Neural progenitor cell (in vitro differentiated cells): ENCODE measurements around the gene RAVER2. TPM values are rescaled to one million over a fixed set of nuclear protein-coding genes. Genes with fewer than 3 reads are reported as not detected.

Experiments
- DNase-seq: peaks from one replicate; pipeline ENCODE4 v3.0.0-alpha.2; 2016; ENCODE audit warnings: low spot score
- H2AFZ ChIP-seq: fragments of 200-600 bp; sonication (generic); replicated peaks from 2 replicates; pipeline ENCODE4 v1.6.1; 2016; ENCODE audit warnings: antibody characterized with exemption
- H3F3A ChIP-seq: fragments of 200-600 bp; sonication (generic); 2 replicates; pipeline ENCODE4 v1.6.1; 2016; ENCODE audit warnings: antibody characterized with exemption, low read depth
- H3K27ac ChIP-seq: fragments of 200-600 bp; sonication (generic); 2 replicates; pipeline ENCODE4 v1.5.1; 2016; ENCODE audit warnings: mild to moderate bottlenecking
- H3K27me3 ChIP-seq: fragments of 200-600 bp; sonication (generic); 2 replicates; pipeline ENCODE4 v1.6.1; 2016; ENCODE audit warnings: mild to moderate bottlenecking, moderate library complexity
- H3K36me3 ChIP-seq: fragments of 200-600 bp; sonication (generic); 2 replicates; pipeline ENCODE4 v1.5.1; 2016
- H3K4me1 ChIP-seq: fragments of 200-600 bp; sonication (generic); 2 replicates; pipeline ENCODE4 v1.6.1; 2016; ENCODE audit warnings: mixed run types
- H3K4me2 ChIP-seq: fragments of 200-600 bp; sonication (generic); 2 replicates; pipeline ENCODE4 v1.6.1; 2016
- H3K4me3 ChIP-seq: fragments of 200-600 bp; sonication (generic); 2 replicates; pipeline ENCODE4 v1.5.1; 2016
- H3K79me2 ChIP-seq: fragments of 200-600 bp; sonication (generic); 2 replicates; pipeline ENCODE4 v1.6.1; 2016; ENCODE audit warnings: low read depth
- H3K9ac ChIP-seq: fragments of 200-600 bp; sonication (generic); 2 replicates; pipeline ENCODE4 v1.6.1; 2016
- H3K9me3 ChIP-seq: fragments of 200-600 bp; sonication (generic); 2 replicates; pipeline ENCODE4 v1.5.1; 2016; ENCODE audit warnings: low read depth
- H4K20me1 ChIP-seq: fragments of 200-600 bp; sonication (generic); 2 replicates; pipeline ENCODE4 v1.6.1; 2016; ENCODE audit warnings: low read depth
- H3K27ac Mint-ChIP-seq: 3 replicates; pipeline ENCODE4 v1.8.0; 2021; ENCODE audit warnings: mixed read lengths
- H3K27me3 Mint-ChIP-seq: 2 replicates; pipeline ENCODE4 v1.8.0; 2022; ENCODE audit warnings: low read depth, mild to moderate bottlenecking, inconsistent platforms, moderate library complexity, mixed read lengths; ENCODE audit not compliant: insufficient read depth
- H3K36me3 Mint-ChIP-seq: 3 replicates; pipeline ENCODE4 v1.8.0; 2021; ENCODE audit warnings: mixed read lengths
- H3K4me1 Mint-ChIP-seq: 3 replicates; pipeline ENCODE4 v1.8.0; 2021; ENCODE audit warnings: mixed read lengths
- H3K4me3 Mint-ChIP-seq: 3 replicates; pipeline ENCODE4 v1.8.0; 2021; ENCODE audit warnings: mild to moderate bottlenecking, moderate library complexity, mixed read lengths
- H3K9me3 Mint-ChIP-seq: 3 replicates; pipeline ENCODE4 v1.8.0; 2020; ENCODE audit warnings: mixed read lengths
- EZH2 ChIP-seq: fragments of 200-600 bp; sonication (generic); IDR thresholded peaks from 2 replicates; pipeline ENCODE4 v1.6.1; 2017; ENCODE audit warnings: antibody characterized with exemption, mild to moderate bottlenecking, moderate library complexity
- EZH2phosphoT487 ChIP-seq: fragments of 200-600 bp; sonication (generic); IDR thresholded peaks from 2 replicates; pipeline ENCODE4 v1.6.1; 2017; ENCODE audit warnings: antibody characterized with exemption
- total RNA-seq: library from RNA; depleted of rRNA; stranded (reverse); fragments of >200 nt; gene quantifications from 2 replicates; pipeline ENCODE4 v1.2.3, GENCODE V29; 2015; ENCODE audit warnings: low replicate concordance
- TF ChIP-seq, protein P1 (sequence below): fragments of 200-600 bp; sonication (generic); IDR thresholded peaks from 2 replicates; pipeline ENCODE4 v1.5.1; 2017; ENCODE audit warnings: antibody characterized with exemption, mild to moderate bottlenecking

RAVER2 gene
- total RNA-seq, 1 donor from 2014 or later: 37.2 TPM

DNA sequence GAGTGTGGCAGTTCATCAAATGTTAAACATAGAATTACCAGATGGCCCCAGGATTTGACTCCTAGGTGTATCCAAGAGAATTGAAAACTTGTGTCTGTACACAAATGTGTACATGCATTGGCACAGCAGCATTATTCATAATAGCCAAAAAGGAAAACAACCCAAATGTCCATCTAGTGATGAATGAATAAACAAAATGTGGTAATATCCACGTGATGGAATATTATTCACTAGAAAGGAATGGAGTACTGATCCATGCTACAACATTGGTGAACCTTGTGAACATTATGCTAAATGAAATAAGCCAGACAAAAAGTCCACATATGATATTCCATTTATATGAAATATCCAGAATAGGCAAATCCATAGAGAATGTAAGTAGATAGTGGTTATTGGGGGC lies 77.7 kb downstream of the RAVER2 start:
- Histone ChIP-seq H3K79me2 (no peaks in the 10 kb centered on the region), H3K27ac (no peak overlapping the region), H2AFZ (no peak overlapping the region), H3K4me1 (no peaks in the 10 kb centered on the region), H3K9me3 (no peaks in the 10 kb centered on the region), H3K4me2 (no peak overlapping the region), H4K20me1 (no peaks in the 10 kb centered on the region), H3K4me3 (no peak overlapping the region), H3K9ac (no peak overlapping the region), H3K27me3 (no peaks in the 10 kb centered on the region), H3K36me3 (no peaks in the 10 kb centered on the region), H3F3A (peaks cover 5% of the 10 kb centered on the region)
- Mint-ChIP-seq H3K4me1 (peaks cover 3% of the 10 kb centered on the region), H3K9me3 (peaks cover under 1% of the 10 kb centered on the region), H3K36me3 (peaks cover 8% of the 10 kb centered on the region), H3K27ac (no peak overlapping the region), H3K27me3 (no peaks in the 10 kb centered on the region), H3K4me3 (no peak overlapping the region)
- no peak for DNase-seq
- no peak for TF ChIP-seq EZH2
- TF ChIP-seq, protein P1, sequence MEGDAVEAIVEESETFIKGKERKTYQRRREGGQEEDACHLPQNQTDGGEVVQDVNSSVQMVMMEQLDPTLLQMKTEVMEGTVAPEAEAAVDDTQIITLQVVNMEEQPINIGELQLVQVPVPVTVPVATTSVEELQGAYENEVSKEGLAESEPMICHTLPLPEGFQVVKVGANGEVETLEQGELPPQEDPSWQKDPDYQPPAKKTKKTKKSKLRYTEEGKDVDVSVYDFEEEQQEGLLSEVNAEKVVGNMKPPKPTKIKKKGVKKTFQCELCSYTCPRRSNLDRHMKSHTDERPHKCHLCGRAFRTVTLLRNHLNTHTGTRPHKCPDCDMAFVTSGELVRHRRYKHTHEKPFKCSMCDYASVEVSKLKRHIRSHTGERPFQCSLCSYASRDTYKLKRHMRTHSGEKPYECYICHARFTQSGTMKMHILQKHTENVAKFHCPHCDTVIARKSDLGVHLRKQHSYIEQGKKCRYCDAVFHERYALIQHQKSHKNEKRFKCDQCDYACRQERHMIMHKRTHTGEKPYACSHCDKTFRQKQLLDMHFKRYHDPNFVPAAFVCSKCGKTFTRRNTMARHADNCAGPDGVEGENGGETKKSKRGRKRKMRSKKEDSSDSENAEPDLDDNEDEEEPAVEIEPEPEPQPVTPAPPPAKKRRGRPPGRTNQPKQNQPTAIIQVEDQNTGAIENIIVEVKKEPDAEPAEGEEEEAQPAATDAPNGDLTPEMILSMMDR: no peak
- TF ChIP-seq EZH2phosphoT487: no peak

DNA sequence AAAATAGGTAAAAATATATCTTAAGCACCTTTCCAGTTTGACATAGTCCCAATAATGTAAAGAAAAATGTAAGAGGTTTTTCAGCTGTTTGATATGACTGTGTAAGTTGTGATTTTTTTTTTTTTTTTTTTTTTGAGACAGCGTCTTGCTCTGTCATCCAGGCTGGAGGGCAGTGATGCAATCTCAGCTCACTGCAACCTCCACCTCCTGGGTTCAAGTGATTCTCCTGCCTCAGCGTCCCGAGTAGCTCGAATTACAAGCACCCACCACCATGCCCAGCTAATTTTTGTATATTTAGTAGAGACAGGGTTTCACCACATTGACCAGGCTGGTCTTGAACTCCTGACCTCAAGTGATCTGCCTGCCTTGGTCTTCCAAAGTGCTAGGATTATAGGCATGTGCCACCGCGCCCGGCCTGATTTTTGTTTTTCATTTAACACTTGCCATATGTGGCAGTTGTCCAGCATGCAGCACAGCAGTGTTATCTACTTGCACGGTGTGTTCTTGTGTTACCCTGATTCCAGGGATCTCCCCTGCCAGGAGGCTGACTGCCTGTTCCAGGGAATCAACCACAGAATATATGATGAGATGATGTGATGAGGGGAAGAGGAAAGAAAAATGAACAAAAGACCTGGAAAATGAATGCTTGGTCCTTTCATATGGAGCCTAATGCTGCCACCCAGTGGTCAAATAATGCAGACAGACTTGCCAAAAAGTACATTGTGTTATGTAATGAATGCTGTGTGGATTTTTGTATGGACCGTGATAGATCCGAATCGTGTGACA lies 79.0 kb downstream of the RAVER2 start:
- DNase-seq: peak; percentile 83
- Mint-ChIP-seq H3K4me3 (no peak overlapping the region), H3K27ac (no peak overlapping the region), H3K27me3 (no peaks in the 10 kb centered on the region), H3K4me1 (peaks cover 6% of the 10 kb centered on the region), H3K36me3 (peaks cover 8% of the 10 kb centered on the region), H3K9me3 (no peaks in the 10 kb centered on the region)
- TF ChIP-seq, protein P1: peak; percentile 94
- TF ChIP-seq EZH2 (no peak), EZH2phosphoT487 (no peak)
- Histone ChIP-seq H3K27ac (no peak overlapping the region), H3F3A (peaks cover 3% of the 10 kb centered on the region), H3K9ac (no peak overlapping the region), H3K27me3 (no peaks in the 10 kb centered on the region), H3K4me3 (no peak overlapping the region), H3K4me2 (no peak overlapping the region), H3K36me3 (no peaks in the 10 kb centered on the region), H3K79me2 (no peaks in the 10 kb centered on the region), H3K4me1 (peaks cover 1% of the 10 kb centered on the region), H3K9me3 (no peaks in the 10 kb centered on the region), H4K20me1 (no peaks in the 10 kb centered on the region), H2AFZ (peak overlapping the region; percentile 68)

DNA sequence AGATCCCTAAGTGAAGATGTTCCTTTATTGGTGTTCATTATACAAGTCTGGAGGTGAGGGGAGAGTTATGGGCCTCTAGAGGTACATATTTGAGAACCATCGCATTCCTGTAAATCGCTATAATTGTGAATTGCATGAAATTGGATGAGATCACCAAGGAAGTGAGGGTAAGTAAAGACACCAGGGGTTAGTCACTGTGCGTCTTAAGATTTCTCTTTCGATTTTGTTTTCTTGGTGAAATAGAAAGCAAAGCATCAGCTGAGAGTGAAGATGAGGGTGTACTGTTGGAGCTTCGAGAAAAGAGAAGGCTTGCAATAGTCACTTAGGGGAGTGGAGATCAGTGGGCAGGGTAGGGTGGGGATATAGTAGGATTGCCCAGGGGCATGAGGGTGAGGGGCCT lies 82.1 kb downstream of the RAVER2 start:
- TF ChIP-seq EZH2phosphoT487 (no peak), EZH2 (no peak)
- TF ChIP-seq, protein P1: no peak
- H3K4me3 Mint-ChIP-seq: no peak overlapping the region
- H3K4me1 Mint-ChIP-seq: peaks cover 20% of the 10 kb centered on the region

More for the DNA sequence above, 82.1 kb downstream of the RAVER2 start:
- Mint-ChIP-seq H3K27me3 (no peaks in the 10 kb centered on the region), H3K27ac (no peak overlapping the region), H3K36me3 (no peaks in the 10 kb centered on the region), H3K9me3 (no peaks in the 10 kb centered on the region)
- no peak overlapping the region for H3K9ac ChIP-seq
- no peaks in the 10 kb centered on the region for H4K20me1 ChIP-seq
- no peaks in the 10 kb centered on the region for H3K9me3 ChIP-seq
- no peaks in the 10 kb centered on the region for H3K79me2 ChIP-seq
- H3K4me1 ChIP-seq: peaks cover 15% of the 10 kb centered on the region
- H3K36me3 ChIP-seq: no peaks in the 10 kb centered on the region
- no peak overlapping the region for H3K4me2 ChIP-seq
- no peak for DNase-seq
- no peaks in the 10 kb centered on the region for H3K27me3 ChIP-seq
- peaks cover 14% of the 10 kb centered on the region for H3F3A ChIP-seq
- H3K4me3 ChIP-seq: no peak overlapping the region
- no peak overlapping the region for H2AFZ ChIP-seq
- no peak overlapping the region for H3K27ac ChIP-seq
